HepG2 (cell line): ENCODE data around the gene U2AF1L4. TPM values are rescaled to one million over a fixed set of nuclear protein-coding genes. Genes with fewer than 3 reads are reported as not detected.

Experiments used
- ARNT ChIP-seq: fragments of 450-650 bp; IDR thresholded peaks from 2 replicates; pipeline ENCODE4 v1.6.1; 2017
- CREB1 ChIP-seq, 2 experiments: fragments of 450-650 bp in 1 of 2; IDR thresholded peaks; 2 replicates each; pipeline ENCODE4 v1.6.1; 2016 to 2017; ENCODE audit warnings: control low read depth in 1 of 2, mild to moderate bottlenecking in 1 of 2, missing compliant biosample characterization in 1 of 2, missing genetic modification characterization in 1 of 2
- ESRRA ChIP-seq: sonication (generic); formaldehyde crosslinking; IDR thresholded peaks from 2 replicates; pipeline ENCODE4 v1.5.1; 2020; ENCODE audit warnings: mild to moderate bottlenecking, low read depth, missing genetic modification reagents
- FOSL1 ChIP-seq: sonication (generic); formaldehyde crosslinking; IDR thresholded peaks from 2 replicates; pipeline ENCODE4 v1.9.0; 2021; ENCODE audit warnings: missing genetic modification reagents, borderline replicate concordance
- HBP1 ChIP-seq: IDR thresholded peaks from 2 replicates; pipeline ENCODE4 v1.6.1; 2016; ENCODE audit warnings: low read depth, control low read depth
- HHEX ChIP-seq: IDR thresholded peaks from 2 replicates; pipeline ENCODE4 v1.6.1; 2016; ENCODE audit warnings: control low read depth
- NFYB ChIP-seq: sonication (generic); formaldehyde crosslinking; IDR thresholded peaks from 2 replicates; pipeline ENCODE4 v1.4.0; 2020; ENCODE audit warnings: missing genetic modification reagents
- NR0B2 ChIP-seq: sonication (generic); formaldehyde crosslinking; IDR thresholded peaks from 2 replicates; pipeline ENCODE4 v1.4.0; 2020; ENCODE audit warnings: mild to moderate bottlenecking, missing genetic modification reagents
- NR2C2 ChIP-seq: sonication (generic); formaldehyde crosslinking; IDR thresholded peaks from 2 replicates; pipeline ENCODE4 v1.4.0; 2020; ENCODE audit warnings: missing genetic modification reagents, mild to moderate bottlenecking, moderate library complexity, borderline replicate concordance
- POLR2A ChIP-seq, 2 experiments: IDR thresholded peaks; 2 replicates each; pipeline ENCODE4 v1.6.1; 2011; ENCODE audit warnings: low read depth in 2 of 2, low read length in 2 of 2, mild to moderate bottlenecking in 1 of 2, moderate library complexity in 1 of 2; ENCODE audit not compliant: insufficient read depth in 1 of 2
- SMARCC2 ChIP-seq: fragments of 450-650 bp; IDR thresholded peaks from 2 replicates; pipeline ENCODE4 v1.6.1; 2017; ENCODE audit warnings: antibody characterized with exemption, mild to moderate bottlenecking
- SRSF9 ChIP-seq: fragments of 200-400 bp; formaldehyde crosslinking; IDR thresholded peaks from 2 replicates; pipeline ENCODE4 v1.6.1; 2018; ENCODE audit warnings: borderline replicate concordance, mild to moderate bottlenecking, low read depth, low read length; ENCODE audit not compliant: insufficient read depth, poor library complexity, severe bottlenecking
- TFAP4 ChIP-seq: sonication (generic); IDR thresholded peaks from 2 replicates; pipeline ENCODE4 v1.6.1; 2016; ENCODE audit warnings: low read depth, borderline replicate concordance
- UBTF ChIP-seq: sonication (generic); formaldehyde crosslinking; IDR thresholded peaks from 2 replicates; pipeline ENCODE4 v1.4.0; 2020; ENCODE audit warnings: mild to moderate bottlenecking, missing genetic modification reagents
- ZGPAT ChIP-seq: IDR thresholded peaks from 2 replicates; pipeline ENCODE4 v1.6.1; 2016; ENCODE audit warnings: mild to moderate bottlenecking
- ZNF263 ChIP-seq: sonication (generic); formaldehyde crosslinking; IDR thresholded peaks from 2 replicates; pipeline ENCODE4 v1.4.0; 2020; ENCODE audit warnings: missing genetic modification reagents
- ZNF687 ChIP-seq: sonication (generic); formaldehyde crosslinking; IDR thresholded peaks from 2 replicates; pipeline ENCODE4 v1.5.1; 2020; ENCODE audit warnings: mild to moderate bottlenecking, missing genetic modification reagents, moderate library complexity
- polyA plus RNA-seq, 8 experiments: library from polyadenylated mRNA; depleted of rRNA in 3 of 8; stranded (reverse) in 7 of 8; unstranded in 1 of 8; fragments of >200 nt; fragmentation: Illumina TruSeq in 4 of 8; extraction: Trizol in 4 of 8; gene quantifications; 2 replicates each; pipeline versions ENCODE4 v1.2.1 to v1.2.3, GENCODE V29; 2011 to 2016; ENCODE audit warnings: low read depth in 4 of 8, missing spikeins in 1 of 8, mixed read lengths in 1 of 8; ENCODE audit not compliant: insufficient read depth in 1 of 8
- total RNA-seq, 5 experiments: library from RNA; depleted of rRNA; stranded (reverse); fragments of >200 nt; fragmentation: Illumina TruSeq; extraction: Trizol; gene quantifications; 2 replicates each; pipeline ENCODE4 v1.2.3, GENCODE V29; 2016; ENCODE audit warnings: low read depth in 1 of 5

U2AF1L4 gene
- total and polyA plus RNA-seq, 2 of the 13 experiments (the other 11 are each of a cell fraction or from before 2014, with no cell fraction given) = 7.9 to 15.4 TPM

GRCh38 chr19:35783469-35784434 lies 38.5 kb upstream of the U2AF1L4 start (continued):
- peak; percentile 49 for TF ChIP-seq ZNF687 (CRISPR knock-in tag)
- TF ChIP-seq HBP1 (CRISPR knock-in tag) = no peak
- peak; percentile 34; the same call in 1 of the 2 replicates for TF ChIP-seq UBTF (CRISPR knock-in tag)
- TF ChIP-seq ESRRA = peak; percentile 80; the same call in 1 of the 2 replicates
- TF ChIP-seq ARNT = no peak
- TF ChIP-seq NR2C2 (CRISPR knock-in tag) = peak; percentile 90
- TF ChIP-seq NFYB (CRISPR knock-in tag) = no peak
- peak; percentile 40; the same call in 1 of the 2 replicates for TF ChIP-seq FOSL1 (CRISPR knock-in tag)
- TF ChIP-seq ZNF263 = peak; percentile 92
- peak; percentile 78 for TF ChIP-seq CREB1 (IDR thresholded peaks at IDR 0.05)
- TF ChIP-seq CREB1 (CRISPR knock-in tag; IDR thresholded peaks at IDR 0.05) = no peak
- TF ChIP-seq TFAP4 = no peak
- TF ChIP-seq NR0B2 (CRISPR knock-in tag) = no peak
- no peak for TF ChIP-seq SRSF9
- no peak for TF ChIP-seq POLR2A (IDR thresholded peaks at IDR 0.05; ENCODE audit: insufficient read depth in 1 of 2, low read depth in 2 of 2, low read length in 2 of 2)
- TF ChIP-seq HHEX (CRISPR knock-in tag) = no peak
- TF ChIP-seq ZGPAT (CRISPR knock-in tag) = no peak
- TF ChIP-seq SMARCC2 = no peak
